OCI-LY3 (cell line): Measurements from ENCODE around the gene RAB11FIP4.

Experiments
- CTCF ChIP-seq: fragments of 200-600, 300-600 bp; sonication (generic); IDR thresholded peaks from 2 replicates; pipeline ENCODE4 v1.5.1; 2014; ENCODE audit warnings: antibody characterized with exemption, low read length, low read depth
- EZH2phosphoT487 ChIP-seq: fragments of 200-600 bp; shearing (Covaris generic); IDR thresholded peaks from 2 replicates; pipeline ENCODE4 v1.6.1; 2018; ENCODE audit warnings: antibody characterized with exemption, mixed run types, low read depth

DNA sequence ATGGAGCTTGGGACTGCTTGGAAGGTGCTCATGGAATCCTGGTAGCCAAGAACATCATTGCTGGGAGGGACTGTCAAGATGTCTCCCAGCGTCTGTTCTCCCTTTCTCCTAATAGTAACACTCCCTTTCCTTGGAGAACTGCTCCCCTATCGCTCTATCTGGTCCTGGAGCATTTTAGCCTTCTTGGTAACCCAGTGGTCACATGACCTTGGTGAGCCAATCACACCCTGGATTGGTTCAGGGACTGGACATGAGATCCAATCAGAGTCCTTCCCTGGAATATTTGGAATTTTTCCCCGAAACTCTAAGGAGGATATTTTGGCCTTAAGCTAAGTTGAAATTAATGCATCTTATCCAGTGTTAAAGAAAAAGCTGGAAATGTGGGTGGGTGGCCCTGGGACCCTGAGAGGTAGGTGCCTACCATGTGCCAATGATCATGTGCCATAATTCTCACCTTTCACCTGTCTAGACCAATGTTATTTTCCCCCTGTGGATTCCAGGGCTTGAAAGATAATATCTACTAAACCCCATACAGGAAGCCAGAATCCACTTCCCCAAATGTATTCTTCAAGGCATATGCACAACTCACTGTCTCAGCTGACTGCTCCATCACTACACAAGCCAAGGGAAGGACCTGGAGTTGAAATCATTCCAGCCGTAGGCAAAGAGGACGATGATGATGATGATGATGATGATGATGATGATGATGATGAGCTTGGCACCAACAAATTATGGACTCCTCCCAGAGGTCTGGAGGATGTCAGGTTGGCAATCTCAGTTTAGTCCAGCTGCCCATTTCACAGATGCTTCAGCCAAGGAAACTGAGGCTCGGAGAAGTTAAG is 193.2 kb downstream of the RAB11FIP4 start:
- TF ChIP-seq CTCF (no peak), EZH2phosphoT487 (no peak)
